Tibial artery (tissue), 4 donors: Measurements from ENCODE around the gene FAHD1.
"Not testable (repeated sequence)": the region's sequence is repeated elsewhere in the genome, so short reads cannot be mapped to it uniquely, and the experiment has no call there.

Experiments used
- DNase-seq, 2 donors: peaks; one replicate each; pipeline ENCODE4 v3.0.0-alpha.2; 2019
- H3K27ac ChIP-seq, 2 donors: fragments of 200-600 bp; sonication (generic) in 1 of 2; 1 replicate in 1 of 2; 2 replicates in 1 of 2; pipeline ENCODE4 v1.5.1; 2018 to 2019; ENCODE audit warnings: mild to moderate bottlenecking in 1 of 2
- H3K27me3 ChIP-seq, 2 donors: fragments of 200-600 bp; sonication (generic) in 1 of 2; one replicate each; pipeline versions ENCODE4 v1.5.1 to v1.6.0; 2016 to 2019
- H3K36me3 ChIP-seq, 3 donors: fragments of 200-600 bp; sonication (generic) in 2 of 3; one replicate each; pipeline ENCODE4 v1.5.1; 2016 to 2019; ENCODE audit warnings: mild to moderate bottlenecking in 2 of 3
- H3K4me1 ChIP-seq, 4 donors: fragments of 200-600 bp; sonication (generic) in 2 of 4; 1 replicate in 3 of 4; 2 replicates in 1 of 4; pipeline ENCODE4 v1.5.1; 2016 to 2019
- H3K4me3 ChIP-seq, 2 donors: fragments of 200-600 bp; sonication (generic) in 1 of 2; 1 replicate in 1 of 2; 2 replicates in 1 of 2; pipeline ENCODE4 v1.5.1; 2018 to 2019; ENCODE audit warnings: mild to moderate bottlenecking in 2 of 2
- H3K9me3 ChIP-seq, 3 donors: fragments of 200-600 bp; sonication (generic) in 1 of 3; one replicate each; pipeline ENCODE4 v1.5.1; 2016 to 2019
- intact Hi-C: fragments of 100-400 bp; cut with DNase I; formaldehyde crosslinking; loops from one replicate; pipeline ENCODE4 v1.15.0; 2023; ENCODE audit warnings: low total_unique reads
- TF ChIP-seq, protein P1 (sequence below), 2 experiments: fragments of 200-600 bp in 1 of 2; fragments of 450-650 bp in 1 of 2; IDR thresholded peaks; one replicate each; pipeline ENCODE4 v1.5.1; 2017 to 2019; ENCODE audit warnings: antibody characterized with exemption in 2 of 2, mild to moderate bottlenecking in 1 of 2, moderate library complexity in 1 of 2

Gene FAHD1

DNA sequence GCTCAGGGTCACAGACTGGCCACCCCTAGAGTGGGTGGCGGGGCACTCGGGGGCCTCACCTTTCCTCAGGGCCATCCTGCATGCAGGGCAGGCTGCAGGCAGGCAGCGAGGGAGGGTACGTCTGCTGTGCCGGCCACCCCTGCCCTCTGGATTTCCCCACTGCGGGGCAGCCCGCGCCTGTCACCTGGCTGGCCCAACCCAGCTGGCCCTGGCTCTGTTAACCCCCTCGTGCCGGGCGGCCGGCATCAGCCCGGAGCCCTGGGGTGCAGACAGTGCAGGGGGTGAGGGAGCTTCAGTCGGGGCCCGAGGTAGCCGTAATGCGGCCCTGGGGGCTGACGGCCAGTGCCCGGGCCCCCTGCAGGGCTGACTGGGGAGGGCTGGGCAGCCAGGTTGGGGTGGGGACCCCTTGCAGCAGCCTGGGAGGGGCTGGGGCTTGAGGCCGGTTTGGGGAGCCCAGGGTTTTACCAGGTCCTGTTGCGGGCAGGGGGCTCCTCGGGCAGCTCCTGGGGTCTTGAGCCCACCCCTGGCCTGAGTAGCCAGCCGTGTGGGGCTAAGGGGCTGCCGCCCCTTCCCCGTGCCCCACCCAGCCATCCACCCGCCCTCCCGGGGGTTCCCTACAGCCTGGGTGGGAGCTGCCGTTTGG is 33.3 kb upstream of the FAHD1 start, which contains the start of gene IGFALS:
Gene IGFALS (minus strand): TSS at position 128 of the 643 bp plus-strand sequence. CDS start 53 bp downstream, at position 75.
- DNase-seq = no peak
- Histone ChIP-seq H3K27ac (no peak within 1 kb of the TSS), H3K4me1 (peaks cover 0 to 9% (median 0%) of the 10 kb centered on the region in 4 donors), H3K36me3 (peaks cover 3 to 43% (median 20%) of the 10 kb centered on the region in 3 donors), H3K9me3 (peaks cover 0 to 5% (median 0%) of the 10 kb centered on the region in 3 donors), H3K4me3 (no peak within 1 kb of the TSS), H3K27me3 (no peaks in the 10 kb centered on the region)
- TF ChIP-seq, protein P1, sequence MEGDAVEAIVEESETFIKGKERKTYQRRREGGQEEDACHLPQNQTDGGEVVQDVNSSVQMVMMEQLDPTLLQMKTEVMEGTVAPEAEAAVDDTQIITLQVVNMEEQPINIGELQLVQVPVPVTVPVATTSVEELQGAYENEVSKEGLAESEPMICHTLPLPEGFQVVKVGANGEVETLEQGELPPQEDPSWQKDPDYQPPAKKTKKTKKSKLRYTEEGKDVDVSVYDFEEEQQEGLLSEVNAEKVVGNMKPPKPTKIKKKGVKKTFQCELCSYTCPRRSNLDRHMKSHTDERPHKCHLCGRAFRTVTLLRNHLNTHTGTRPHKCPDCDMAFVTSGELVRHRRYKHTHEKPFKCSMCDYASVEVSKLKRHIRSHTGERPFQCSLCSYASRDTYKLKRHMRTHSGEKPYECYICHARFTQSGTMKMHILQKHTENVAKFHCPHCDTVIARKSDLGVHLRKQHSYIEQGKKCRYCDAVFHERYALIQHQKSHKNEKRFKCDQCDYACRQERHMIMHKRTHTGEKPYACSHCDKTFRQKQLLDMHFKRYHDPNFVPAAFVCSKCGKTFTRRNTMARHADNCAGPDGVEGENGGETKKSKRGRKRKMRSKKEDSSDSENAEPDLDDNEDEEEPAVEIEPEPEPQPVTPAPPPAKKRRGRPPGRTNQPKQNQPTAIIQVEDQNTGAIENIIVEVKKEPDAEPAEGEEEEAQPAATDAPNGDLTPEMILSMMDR (IDR thresholded peaks at IDR 0.05) = no peak
- intact Hi-C loops = no loop called here

DNA sequence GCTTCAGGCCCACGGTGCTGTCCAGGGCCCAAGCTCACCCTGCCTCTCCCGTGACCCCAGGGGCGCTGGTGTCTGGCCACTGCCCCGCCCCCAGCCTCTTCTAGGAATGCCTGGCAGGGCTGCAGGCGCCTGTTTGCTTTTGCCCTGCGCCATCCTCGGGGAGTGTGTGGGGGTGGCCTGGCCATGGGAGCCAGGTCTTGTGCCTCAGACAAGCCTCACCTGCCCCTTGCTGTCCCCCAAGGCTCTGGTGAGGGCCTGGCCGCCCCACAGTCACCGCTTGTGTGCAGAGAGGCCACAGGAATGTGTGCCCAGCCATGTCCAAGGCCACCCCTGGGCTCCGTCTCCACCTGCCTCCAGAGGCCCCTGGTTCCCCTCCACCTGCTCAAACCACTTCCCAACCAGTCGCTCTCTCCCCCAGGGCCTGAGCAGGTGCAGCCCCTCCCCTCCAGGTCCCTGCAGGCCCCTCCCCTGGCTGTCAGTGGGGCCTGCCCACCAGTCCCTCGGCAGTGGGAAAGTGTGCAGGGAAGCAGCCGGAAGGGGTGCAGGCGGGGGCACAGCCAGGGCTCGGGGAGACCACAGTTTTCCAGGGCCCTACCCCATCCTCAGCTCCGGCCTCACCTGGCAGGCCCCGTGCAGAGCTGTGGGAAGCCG is 32.7 kb upstream of the FAHD1 start:
- Histone ChIP-seq H3K36me3 (peaks cover 0 to 36% (median 13%) of the 10 kb centered on the region in 3 donors), H3K27ac (no peak overlapping the region), H3K4me1 (peaks cover 0 to 9% (median 0%) of the 10 kb centered on the region in 4 donors), H3K27me3 (no peaks in the 10 kb centered on the region), H3K9me3 (peaks cover 0 to 5% (median 0%) of the 10 kb centered on the region in 3 donors), H3K4me3 (no peak overlapping the region)
- intact Hi-C loops = no loop called here
- DNase-seq = no peak
- TF ChIP-seq, protein P1 (IDR thresholded peaks at IDR 0.05) = no peak

DNA sequence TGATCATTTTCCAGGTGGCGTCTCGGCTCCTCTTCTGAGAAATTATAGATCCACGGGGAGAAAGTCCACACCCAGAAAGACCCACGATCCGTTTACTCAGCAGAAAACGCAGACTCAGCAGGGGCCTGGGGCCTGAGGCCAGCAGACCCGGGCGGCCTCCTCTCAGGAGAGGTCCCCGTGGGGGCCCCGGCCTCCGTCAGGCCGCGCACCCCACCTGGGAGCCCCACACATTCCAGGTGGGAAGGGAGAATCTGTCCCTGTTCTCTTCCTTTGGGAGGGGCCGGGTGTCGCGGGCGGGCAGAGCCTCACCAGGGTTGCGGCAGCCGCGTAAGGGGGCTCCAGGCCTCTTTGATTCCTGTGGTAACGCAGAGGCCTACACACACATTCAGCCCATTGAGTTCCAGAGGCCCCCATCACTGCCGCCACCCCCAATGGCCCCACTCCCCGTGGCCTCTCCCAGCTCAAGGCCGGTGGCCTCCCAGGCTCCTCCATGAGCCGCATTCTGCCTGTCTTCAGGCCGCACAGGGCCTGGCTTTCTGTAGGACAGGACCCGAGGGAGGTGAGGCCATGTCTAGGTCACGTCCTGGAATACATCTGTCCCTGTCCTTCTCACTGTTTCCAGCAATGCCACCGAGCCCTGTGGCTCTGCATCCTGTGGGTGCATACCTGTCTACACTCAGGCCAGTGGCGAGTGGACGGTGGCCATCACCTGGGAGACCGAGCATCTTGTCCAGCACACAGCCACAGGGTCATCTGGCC is 31.9 kb upstream of the FAHD1 start:
- H3K4me1 ChIP-seq = peaks cover 0 to 9% (median 0%) of the 10 kb centered on the region in 4 donors
- intact Hi-C loops = no loop called here
- peak in 1 of 2 donors; percentile 57 for DNase-seq
- H3K27ac ChIP-seq = no peak overlapping the region
- no peaks in the 10 kb centered on the region for H3K27me3 ChIP-seq
- TF ChIP-seq, protein P1 (IDR thresholded peaks at IDR 0.05) = no peak
- peaks cover 0 to 29% (median 8%) of the 10 kb centered on the region in 3 donors for H3K36me3 ChIP-seq
- H3K4me3 ChIP-seq = no peak overlapping the region
- H3K9me3 ChIP-seq = peaks cover 0 to 5% (median 0%) of the 10 kb centered on the region in 3 donors

DNA sequence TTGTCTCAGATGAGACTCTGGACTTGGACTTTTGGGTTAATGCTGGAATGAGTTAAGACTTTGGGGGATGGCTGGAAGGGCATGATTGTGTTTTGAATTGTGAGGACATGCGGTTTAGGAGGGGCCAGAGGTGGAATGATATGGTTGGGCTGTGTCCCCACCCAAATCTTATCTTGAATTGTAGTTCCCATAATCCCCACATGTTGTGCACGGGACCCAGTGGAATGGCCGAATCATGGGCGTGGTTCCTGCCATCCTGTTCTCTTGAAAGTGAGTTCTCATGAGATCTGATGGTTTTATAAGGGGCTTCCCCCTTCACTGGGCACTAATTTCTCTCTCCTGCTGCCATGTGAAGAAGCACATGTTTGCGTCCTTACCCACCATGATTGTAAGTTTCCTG is 27.7 kb upstream of the FAHD1 start:
- H3K27ac ChIP-seq, H3K9me3 ChIP-seq, DNase-seq, H3K4me3 ChIP-seq, H3K36me3 ChIP-seq, H3K27me3 ChIP-seq, H3K4me1 ChIP-seq, intact Hi-C loops: not testable (repeated sequence)

DNA sequence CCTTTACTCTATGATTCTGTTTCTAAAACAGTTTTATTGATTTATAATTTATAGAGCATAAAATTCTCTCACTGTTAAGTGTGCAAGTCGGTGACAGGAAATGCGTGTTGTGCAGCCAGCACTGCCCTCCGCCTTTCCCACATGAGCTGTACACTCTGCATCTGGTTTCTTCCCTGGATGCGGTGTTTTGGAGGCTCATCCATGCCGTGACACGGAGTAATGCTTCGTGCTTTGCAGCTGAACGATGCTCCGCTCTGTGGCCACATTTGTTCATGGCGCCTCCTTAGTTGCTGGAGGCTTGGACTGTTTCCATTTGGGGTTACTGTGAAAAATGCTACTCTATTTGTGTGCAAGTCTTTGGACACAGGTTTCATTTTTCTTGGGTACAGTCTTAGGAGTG is 26.3 kb upstream of the FAHD1 start:
- peaks cover 0 to 8% (median 0%) of the 10 kb centered on the region in 3 donors for H3K36me3 ChIP-seq
- no peaks in the 10 kb centered on the region for H3K4me1 ChIP-seq
- H3K27me3 ChIP-seq = no peaks in the 10 kb centered on the region
- peaks cover 0 to 5% (median 0%) of the 10 kb centered on the region in 3 donors for H3K9me3 ChIP-seq
- intact Hi-C loops = no loop called here
- no peak for DNase-seq
- no peak overlapping the region for H3K27ac ChIP-seq
- TF ChIP-seq, protein P1 (IDR thresholded peaks at IDR 0.05) = no peak
- H3K4me3 ChIP-seq = no peak overlapping the region
